ENCODE data around the gene CTNNA3. TPM values are rescaled to one million over a fixed set of nuclear protein-coding genes. Genes with fewer than 3 reads are reported as not detected.

The CTNNA3 gene
- total RNA-seq, 6 experiments from 2014 or later: 0.19 to 3.6 (median 1.2) TPM

GRCh38 chr10:67114945-67115344 lies 581.0 kb downstream of the CTNNA3 start:
- intact Hi-C loops (cut with DNase I): no loop called here
- ATAC-seq: peak; percentile 97 to 99 (median 99)
- Histone ChIP-seq H3K4me1 (peaks cover 0 to 6% (median 0%) of the 10 kb centered on the region in 4 donors), H3K27ac (no peak overlapping the region), H3K36me3 (no peaks in the 10 kb centered on the region), H3K9me3 (no peaks in the 10 kb centered on the region), H3K4me3 (no peak overlapping the region), H3K27me3 (no peaks in the 10 kb centered on the region)
- no peak for TF ChIP-seq POLR2A (IDR thresholded peaks at IDR 0.05)
- TF ChIP-seq, protein P1, sequence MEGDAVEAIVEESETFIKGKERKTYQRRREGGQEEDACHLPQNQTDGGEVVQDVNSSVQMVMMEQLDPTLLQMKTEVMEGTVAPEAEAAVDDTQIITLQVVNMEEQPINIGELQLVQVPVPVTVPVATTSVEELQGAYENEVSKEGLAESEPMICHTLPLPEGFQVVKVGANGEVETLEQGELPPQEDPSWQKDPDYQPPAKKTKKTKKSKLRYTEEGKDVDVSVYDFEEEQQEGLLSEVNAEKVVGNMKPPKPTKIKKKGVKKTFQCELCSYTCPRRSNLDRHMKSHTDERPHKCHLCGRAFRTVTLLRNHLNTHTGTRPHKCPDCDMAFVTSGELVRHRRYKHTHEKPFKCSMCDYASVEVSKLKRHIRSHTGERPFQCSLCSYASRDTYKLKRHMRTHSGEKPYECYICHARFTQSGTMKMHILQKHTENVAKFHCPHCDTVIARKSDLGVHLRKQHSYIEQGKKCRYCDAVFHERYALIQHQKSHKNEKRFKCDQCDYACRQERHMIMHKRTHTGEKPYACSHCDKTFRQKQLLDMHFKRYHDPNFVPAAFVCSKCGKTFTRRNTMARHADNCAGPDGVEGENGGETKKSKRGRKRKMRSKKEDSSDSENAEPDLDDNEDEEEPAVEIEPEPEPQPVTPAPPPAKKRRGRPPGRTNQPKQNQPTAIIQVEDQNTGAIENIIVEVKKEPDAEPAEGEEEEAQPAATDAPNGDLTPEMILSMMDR (IDR thresholded peaks at IDR 0.05): no peak
- 17% methylated on average over 2 of the region's 2 CpGs for WGBS (ENCODE audit: insufficient coverage, low coverage, low lambda C conversion rate, missing lambda C conversion rate)
- no peak for DNase-seq

GRCh38 chr10:67112765-67113164 lies 583.2 kb downstream of the CTNNA3 start:
- Histone ChIP-seq H3K9me3 (no peaks in the 10 kb centered on the region), H3K27ac (no peak overlapping the region), H3K4me3 (no peak overlapping the region), H3K4me1 (no peaks in the 10 kb centered on the region), H3K36me3 (no peaks in the 10 kb centered on the region), H3K27me3 (no peaks in the 10 kb centered on the region)
- intact Hi-C loops (cut with DNase I): no loop called here
- ATAC-seq (no peak), DNase-seq (no peak)
- TF ChIP-seq, protein P1 (IDR thresholded peaks at IDR 0.05): no peak
- 54% methylated on average over 1 of the region's 1 CpG for WGBS (ENCODE audit: insufficient coverage, low coverage, low lambda C conversion rate, missing lambda C conversion rate)

GRCh38 chr10:67110286-67110685 lies 585.7 kb downstream of the CTNNA3 start:
- no peak for ATAC-seq
- DNase-seq: no peak
- no peaks in the 10 kb centered on the region for H3K4me1 ChIP-seq
- no peaks in the 10 kb centered on the region for H3K9me3 ChIP-seq
- no peak overlapping the region for H3K4me3 ChIP-seq
- no peaks in the 10 kb centered on the region for H3K27me3 ChIP-seq
- intact Hi-C loops (cut with DNase I): no loop called here
- no peaks in the 10 kb centered on the region for H3K36me3 ChIP-seq
- TF ChIP-seq, protein P1 (IDR thresholded peaks at IDR 0.05): no peak
- TF ChIP-seq POLR2A (IDR thresholded peaks at IDR 0.05): no peak
- H3K27ac ChIP-seq: no peak overlapping the region

DNA sequence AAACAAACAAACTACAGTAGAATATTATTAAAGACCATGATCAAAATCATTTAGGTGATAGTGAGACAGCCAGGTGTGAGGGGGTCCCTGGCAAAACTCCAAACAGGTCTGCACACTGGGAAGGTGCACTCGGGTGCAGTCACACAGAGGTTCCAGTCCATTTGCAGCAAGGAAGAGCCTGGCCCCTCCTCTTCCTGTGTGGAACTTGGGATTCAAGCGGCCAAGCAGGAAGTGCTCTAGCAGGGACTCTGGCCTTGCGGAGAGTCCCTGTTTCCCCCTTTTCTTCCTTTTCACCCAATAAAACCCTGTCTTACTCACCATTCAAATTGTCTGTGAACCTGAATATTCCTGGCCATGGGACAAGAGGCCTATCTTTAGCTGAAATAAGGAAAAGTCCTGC lies 588.3 kb downstream of the CTNNA3 start:
- TF ChIP-seq, protein P1 (IDR thresholded peaks at IDR 0.05): no peak
- TF ChIP-seq POLR2A (IDR thresholded peaks at IDR 0.05): no peak

DNA sequence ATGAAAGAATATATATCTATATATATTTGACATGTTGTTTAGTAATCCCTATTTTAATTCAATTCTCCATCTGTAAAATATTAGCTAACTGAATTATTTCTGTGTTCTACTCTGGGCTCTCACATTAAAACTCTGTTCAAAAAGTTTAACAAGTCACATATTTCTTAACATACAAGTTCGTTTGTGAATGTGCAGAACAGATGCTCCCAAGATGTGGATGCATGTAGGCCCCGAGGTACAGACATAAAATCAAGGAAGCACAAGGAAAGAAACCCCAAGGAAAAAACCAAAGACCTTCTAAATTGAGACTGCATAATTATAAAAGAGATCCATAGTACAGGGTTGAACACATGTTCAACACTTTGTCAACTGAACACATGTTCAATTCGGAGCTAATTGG lies 595.0 kb downstream of the CTNNA3 start:
- 72% methylated on average over 3 of the region's 3 CpGs for WGBS (ENCODE audit: insufficient coverage, low coverage, low lambda C conversion rate, missing lambda C conversion rate)
- ATAC-seq: no peak

More for the DNA sequence above, 588.3 kb downstream of the CTNNA3 start:
- Histone ChIP-seq H3K27me3 (no peaks in the 10 kb centered on the region), H3K9me3 (no peaks in the 10 kb centered on the region), H3K27ac (no peak overlapping the region), H3K36me3 (no peaks in the 10 kb centered on the region), H3K4me3 (no peak overlapping the region), H3K4me1 (no peaks in the 10 kb centered on the region)
- intact Hi-C loops (cut with DNase I): no loop called here
- WGBS (ENCODE audit: insufficient coverage, low coverage, low lambda C conversion rate, missing lambda C conversion rate): 51% methylated on average over 3 of the region's 3 CpGs
- no peak for ATAC-seq
- peak in 1 of 3 donors; percentile 30 for DNase-seq

More for the DNA sequence above, 595.0 kb downstream of the CTNNA3 start:
- intact Hi-C loops (cut with DNase I): no loop called here
- DNase-seq: no peak
- no peaks in the 10 kb centered on the region for H3K36me3 ChIP-seq
- no peak overlapping the region for H3K4me3 ChIP-seq
- no peaks in the 10 kb centered on the region for H3K27me3 ChIP-seq
- H3K9me3 ChIP-seq: no peaks in the 10 kb centered on the region
- TF ChIP-seq, protein P1 (IDR thresholded peaks at IDR 0.05): no peak
- TF ChIP-seq POLR2A (IDR thresholded peaks at IDR 0.05): no peak
- no peak overlapping the region for H3K27ac ChIP-seq
- no peaks in the 10 kb centered on the region for H3K4me1 ChIP-seq

All from right lobe of liver (tissue), 6 donors.